Testis (tissue), 3 donors: ENCODE measurements around the gene PTPRC. TPM values are rescaled to one million over a fixed set of nuclear protein-coding genes. Genes with fewer than 3 reads are reported as not detected.
A peak's percentile ranks its signal among the peaks of the same experiment; 100 is the strongest.

Experiments
- DNase-seq: peaks from one replicate; pipeline ENCODE4 v3.0.0-alpha.2; 2019
- H3K27ac ChIP-seq, 2 donors: fragments of 200-600 bp; sonication (generic); one replicate each; pipeline ENCODE4 v1.5.1; 2019
- H3K27me3 ChIP-seq: fragments of 200-600 bp; sonication (generic); one replicate; pipeline ENCODE4 v1.5.1; 2019
- H3K36me3 ChIP-seq: fragments of 200-600 bp; sonication (generic); one replicate; pipeline ENCODE4 v1.5.1; 2017; ENCODE audit warnings: low read depth; ENCODE audit errors: missing control alignments
- H3K4me1 ChIP-seq: fragments of 200-600 bp; sonication (generic); one replicate; pipeline ENCODE4 v1.5.1; 2019
- H3K4me3 ChIP-seq, 2 donors: fragments of 200-600 bp; sonication (generic); one replicate each; pipeline ENCODE4 v1.5.1; 2017 to 2019
- H3K9me3 ChIP-seq: fragments of 200-600 bp; sonication (generic); one replicate; pipeline ENCODE4 v1.5.1; 2017
- POLR2A ChIP-seq: fragments of 450-650 bp; IDR thresholded peaks from one replicate; pipeline ENCODE4 v1.6.1; 2017; ENCODE audit warnings: antibody characterized with exemption, mild to moderate bottlenecking, moderate library complexity
- WGBS, 2 donors: methylation state at CpG; one replicate each; pipeline ENCODE4 v1.1.5; 2018; 5-methylcytosine and 5-hydroxymethylcytosine counted together
- intact Hi-C: fragments of 100-400 bp; cut with DNase I; formaldehyde crosslinking; loops from one replicate; pipeline ENCODE4 v1.15.1; 2023; ENCODE audit warnings: low total_unique reads
- polyA plus RNA-seq: library from polyadenylated mRNA; stranded (reverse); fragments of 350-450 nt; fragmentation: Illumina TruSeq; extraction: RNeasy Lipid Tissue Mini Kit (QIAGEN cat#74804); gene quantifications from one replicate; pipeline ENCODE4 v1.2.3, GENCODE V29; 2014; ENCODE audit warnings: low read depth, low replicate concordance; ENCODE audit not compliant: insufficient read depth
- total RNA-seq, 2 donors: library from RNA; depleted of rRNA; stranded (reverse); fragments of >200 nt; gene quantifications; one replicate each; pipeline ENCODE4 v1.2.3, GENCODE V29; 2016
- TF ChIP-seq, protein P1 (sequence below), 3 experiments: fragments of 450-650 bp in 2 of 3; fragments of 200-600 bp in 1 of 3; sonication (generic) in 1 of 3; IDR thresholded peaks; one replicate each; pipeline ENCODE4 v1.5.1; 2016 to 2019; ENCODE audit warnings: antibody characterized with exemption in 3 of 3, mild to moderate bottlenecking in 2 of 3, moderate library complexity in 1 of 3

PTPRC gene
- total and polyA plus RNA-seq, 3 donors from 2014 or later = 5.1 to 10.8 (median 9.7) TPM

DNA sequence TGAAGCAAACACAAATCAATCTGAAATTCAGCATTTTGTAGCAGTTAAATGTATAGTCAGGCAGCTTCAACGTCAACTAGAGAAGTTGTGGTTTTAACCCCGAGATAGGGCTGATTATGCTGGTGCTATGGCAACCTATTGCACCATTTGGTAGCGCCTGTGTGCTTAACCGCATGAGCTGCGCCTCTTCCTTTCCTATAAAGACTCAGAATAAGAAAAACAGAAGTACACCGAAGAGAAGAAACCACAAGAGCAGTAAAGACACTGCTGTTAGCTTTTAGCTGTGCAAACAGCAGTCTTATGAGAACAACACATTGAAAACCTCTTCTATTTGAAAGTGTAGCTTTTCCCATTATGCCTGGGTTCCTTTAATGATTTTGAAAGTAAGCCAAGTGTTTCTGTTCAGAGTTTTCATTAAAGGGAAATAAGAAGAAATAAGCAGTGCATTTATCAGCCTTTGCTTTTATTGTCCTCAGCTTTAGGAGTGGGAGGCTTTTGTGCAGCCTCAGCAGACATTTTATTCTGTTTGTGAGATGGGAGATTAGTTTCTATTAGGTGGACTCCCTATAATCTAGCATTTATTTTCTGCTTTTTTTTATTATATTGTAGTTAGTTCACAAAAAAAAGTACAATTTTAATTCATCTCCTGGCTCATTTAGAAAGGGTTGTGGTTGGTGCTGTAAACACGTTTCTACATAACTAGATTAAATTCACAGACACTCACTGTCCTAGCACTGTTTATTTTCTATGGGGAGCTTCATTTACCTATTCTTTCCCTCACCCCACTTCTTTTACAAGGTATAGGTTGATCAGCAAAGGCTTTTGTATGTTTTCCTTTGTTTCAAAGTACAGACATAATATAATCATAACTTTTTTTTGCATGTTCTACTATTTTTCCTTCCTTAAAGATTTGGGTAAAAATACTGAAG is 43.3 kb downstream of the PTPRC start:
- TF ChIP-seq, protein P1, sequence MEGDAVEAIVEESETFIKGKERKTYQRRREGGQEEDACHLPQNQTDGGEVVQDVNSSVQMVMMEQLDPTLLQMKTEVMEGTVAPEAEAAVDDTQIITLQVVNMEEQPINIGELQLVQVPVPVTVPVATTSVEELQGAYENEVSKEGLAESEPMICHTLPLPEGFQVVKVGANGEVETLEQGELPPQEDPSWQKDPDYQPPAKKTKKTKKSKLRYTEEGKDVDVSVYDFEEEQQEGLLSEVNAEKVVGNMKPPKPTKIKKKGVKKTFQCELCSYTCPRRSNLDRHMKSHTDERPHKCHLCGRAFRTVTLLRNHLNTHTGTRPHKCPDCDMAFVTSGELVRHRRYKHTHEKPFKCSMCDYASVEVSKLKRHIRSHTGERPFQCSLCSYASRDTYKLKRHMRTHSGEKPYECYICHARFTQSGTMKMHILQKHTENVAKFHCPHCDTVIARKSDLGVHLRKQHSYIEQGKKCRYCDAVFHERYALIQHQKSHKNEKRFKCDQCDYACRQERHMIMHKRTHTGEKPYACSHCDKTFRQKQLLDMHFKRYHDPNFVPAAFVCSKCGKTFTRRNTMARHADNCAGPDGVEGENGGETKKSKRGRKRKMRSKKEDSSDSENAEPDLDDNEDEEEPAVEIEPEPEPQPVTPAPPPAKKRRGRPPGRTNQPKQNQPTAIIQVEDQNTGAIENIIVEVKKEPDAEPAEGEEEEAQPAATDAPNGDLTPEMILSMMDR (IDR thresholded peaks at IDR 0.05) = no peak
- no peak for TF ChIP-seq POLR2A
- H3K27ac ChIP-seq = no peak overlapping the region
- no peaks in the 10 kb centered on the region for H3K4me1 ChIP-seq
- no peaks in the 10 kb centered on the region for H3K9me3 ChIP-seq
- no peaks in the 10 kb centered on the region for H3K27me3 ChIP-seq
- DNase-seq = peak; percentile 48
- H3K4me3 ChIP-seq = no peak overlapping the region
- H3K36me3 ChIP-seq = no peaks in the 10 kb centered on the region
- WGBS, 2 donors = 18 to 22% methylated on average over 7 of the region's 7 CpGs
- intact Hi-C loops = no loop called here

DNA sequence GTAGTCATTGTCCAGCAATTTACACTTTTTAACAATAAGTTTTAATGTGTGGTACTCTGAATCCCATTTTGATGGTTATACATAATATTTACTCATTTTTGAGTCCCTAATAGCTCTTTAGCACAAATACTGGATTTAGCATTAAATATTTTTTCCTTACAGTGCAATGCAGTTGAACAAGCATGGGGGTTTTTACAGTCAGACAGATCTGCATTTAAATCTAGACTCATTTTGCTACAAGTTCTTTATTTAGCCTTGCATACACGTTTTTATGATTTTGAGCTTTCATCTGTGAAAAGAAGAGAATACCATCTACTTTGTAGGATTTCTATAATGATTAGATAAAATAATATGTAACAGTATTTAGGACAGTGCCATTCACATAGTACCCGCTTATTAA is 44.0 kb downstream of the PTPRC start:
- intact Hi-C loops = no loop called here
- no peak for DNase-seq
- no peak overlapping the region for H3K4me3 ChIP-seq
- H3K27ac ChIP-seq = no peak overlapping the region
- no peaks in the 10 kb centered on the region for H3K9me3 ChIP-seq
- no peaks in the 10 kb centered on the region for H3K4me1 ChIP-seq
- no peaks in the 10 kb centered on the region for H3K36me3 ChIP-seq
- H3K27me3 ChIP-seq = no peaks in the 10 kb centered on the region
- TF ChIP-seq, protein P1 (IDR thresholded peaks at IDR 0.05) = no peak
- TF ChIP-seq POLR2A = no peak
- WGBS, 2 donors = 59 to 72% methylated on average over 2 of the region's 2 CpGs

DNA sequence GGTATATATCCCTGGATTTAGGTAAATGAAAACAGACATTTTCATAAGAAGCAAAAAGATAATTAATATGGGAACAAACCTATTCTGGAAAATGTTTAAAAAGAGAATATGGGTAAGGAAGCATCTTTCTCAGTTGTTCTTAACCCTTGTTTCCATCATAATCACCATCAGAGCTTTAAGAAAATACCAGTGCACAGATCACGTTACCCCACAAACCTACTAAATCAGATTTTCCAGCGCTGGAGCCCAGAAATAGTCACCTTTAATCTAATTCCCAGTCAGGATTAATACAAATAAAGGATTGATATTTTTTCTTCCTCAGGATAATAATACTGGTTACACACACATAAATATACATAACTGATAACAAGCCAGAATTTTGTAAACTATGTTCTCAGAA is 44.6 kb downstream of the PTPRC start:
- Histone ChIP-seq H3K9me3 (no peaks in the 10 kb centered on the region), H3K27me3 (no peaks in the 10 kb centered on the region), H3K36me3 (no peaks in the 10 kb centered on the region), H3K4me3 (no peak overlapping the region), H3K4me1 (no peaks in the 10 kb centered on the region), H3K27ac (no peak overlapping the region)
- intact Hi-C loops = no loop called here
- 90 to 93% methylated on average over 2 of the region's 2 CpGs for WGBS, 2 donors
- no peak for DNase-seq
- TF ChIP-seq POLR2A = no peak
- TF ChIP-seq, protein P1 (IDR thresholded peaks at IDR 0.05) = no peak

DNA sequence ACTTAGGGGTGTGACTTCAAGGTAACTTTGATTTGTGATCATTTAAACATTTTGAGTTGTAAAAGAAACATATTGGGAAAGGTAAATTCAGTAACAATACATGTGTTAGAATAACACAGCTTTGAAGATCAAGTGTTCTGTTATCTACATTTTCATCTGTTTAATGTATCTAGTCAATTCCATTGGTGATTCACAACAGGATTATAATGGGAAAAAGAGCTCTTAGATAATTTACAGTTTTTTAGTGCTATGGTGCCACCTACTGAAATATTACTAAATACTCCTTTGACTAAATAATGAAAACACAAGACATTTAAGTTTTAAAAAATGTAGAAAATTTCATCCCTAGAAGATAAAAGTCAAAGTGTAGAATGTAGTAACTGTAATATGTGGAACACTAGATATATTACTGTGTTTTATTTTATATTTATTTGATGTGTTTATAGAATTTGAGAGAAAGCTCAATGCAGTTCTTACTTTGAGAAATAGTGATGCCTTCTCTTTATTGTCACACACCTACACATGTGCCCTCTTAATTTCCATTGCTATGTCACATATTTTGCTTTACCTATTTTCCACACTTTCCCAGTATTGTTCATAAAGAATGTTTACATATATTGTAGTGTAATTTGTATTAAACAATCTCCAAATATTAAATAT is 47.4 kb downstream of the PTPRC start:
- Histone ChIP-seq H3K4me3 (no peak overlapping the region), H3K27me3 (no peaks in the 10 kb centered on the region), H3K36me3 (no peaks in the 10 kb centered on the region), H3K4me1 (no peaks in the 10 kb centered on the region), H3K27ac (no peak overlapping the region), H3K9me3 (no peaks in the 10 kb centered on the region)
- intact Hi-C loops = no loop called here
- TF ChIP-seq, protein P1 (IDR thresholded peaks at IDR 0.05) = no peak
- no peak for TF ChIP-seq POLR2A
- no peak for DNase-seq
